H1 (cell line): Measurements from ENCODE around the gene RNF224. TPM values are rescaled to one million over a fixed set of nuclear protein-coding genes. Genes with fewer than 3 reads are reported as not detected.

Experiments used
- BACH1 ChIP-seq: IDR thresholded peaks from 2 replicates; pipeline ENCODE4 v1.6.1; 2012; ENCODE audit warnings: low read length, improper control_type of control experiment
- CBX8 ChIP-seq: fragments of 300-800, 300-1000 bp; sonication (generic); IDR thresholded peaks from 2 replicates; pipeline ENCODE4 v1.7.1; 2016; ENCODE audit warnings: low read depth, low read length, borderline replicate concordance
- HDAC2 ChIP-seq, 2 experiments: fragments of 300-600 bp in 1 of 2; sonication (generic) in 1 of 2; IDR thresholded peaks; 2 replicates each; pipeline ENCODE4 v1.6.1; 2011 to 2012; ENCODE audit warnings: low read depth in 2 of 2, low read length in 2 of 2, mild to moderate bottlenecking in 2 of 2, moderate library complexity in 2 of 2, borderline replicate concordance in 1 of 2, inconsistent platforms in 1 of 2
- MAFK ChIP-seq: IDR thresholded peaks from 2 replicates; pipeline ENCODE4 v1.6.1; 2012; ENCODE audit warnings: low read depth, mild to moderate bottlenecking, improper control_type of control experiment, low read length
- PHF8 ChIP-seq: fragments of 200-600 bp; sonication (generic); conservative IDR thresholded peaks from 2 replicates; pipeline ENCODE4 v1.7.1; 2012; ENCODE audit warnings: low read depth, mild to moderate bottlenecking, inconsistent platforms, low read length, moderate library complexity
- RAD21 ChIP-seq, 2 experiments: IDR thresholded peaks in 1 of 2; conservative IDR thresholded peaks in 1 of 2; 2 replicates each; pipeline ENCODE4 v1.6.1; 2011; ENCODE audit warnings: low read depth in 2 of 2, low read length in 2 of 2, improper control_type of control experiment in 1 of 2, inconsistent platforms in 1 of 2, mild to moderate bottlenecking in 1 of 2, moderate library complexity in 1 of 2
- SIN3A ChIP-seq, 2 experiments: IDR thresholded peaks in 1 of 2; conservative IDR thresholded peaks in 1 of 2; 2 replicates each; pipeline ENCODE4 v1.6.1; 2011 to 2012; ENCODE audit warnings: low read length in 2 of 2, improper control_type of control experiment in 1 of 2, low read depth in 1 of 2, mild to moderate bottlenecking in 1 of 2
- SP1 ChIP-seq: IDR thresholded peaks from 2 replicates; pipeline ENCODE4 v1.6.1; 2011; ENCODE audit warnings: low read depth, low read length
- polyA plus RNA-seq, 7 experiments: library from polyadenylated mRNA; depleted of rRNA in 3 of 7; stranded (reverse) in 5 of 7; unstranded in 2 of 7; fragments of >200 nt in 5 of 7; fragments of 200-250 nt in 2 of 7; gene quantifications; 1 replicate in 5 of 7; 2 replicates in 1 of 7; 4 replicates in 1 of 7; pipeline versions ENCODE4 v1.2.1 to v1.2.3, GENCODE V29; 2011 to 2013; ENCODE audit warnings: missing spikeins in 2 of 7, mixed read lengths in 2 of 7
- total RNA-seq: library from RNA; stranded (reverse); fragmentation: NEBNext Ultra II Directional; extraction: Animal tissue kit (Norgen Biotek cat#: 25700); gene quantifications from 2 replicates; pipeline ENCODE4 v1.2.1, GENCODE V29; 2021
- TF ChIP-seq, protein P1 (sequence below): fragments of 300-600 bp; sonication (generic); IDR thresholded peaks from 2 replicates; pipeline ENCODE4 v1.7.1; 2012; ENCODE audit warnings: low read length, moderate library complexity, mild to moderate bottlenecking, inconsistent platforms; ENCODE audit not compliant: insufficient replicate concordance

RNF224 gene
- total and polyA plus RNA-seq, 2 of the 8 experiments (the other 6 are each of a cell fraction or from before 2014, with no cell fraction given) = 0.24 TPM; not detected in 1

- TF ChIP-seq, protein P1, sequence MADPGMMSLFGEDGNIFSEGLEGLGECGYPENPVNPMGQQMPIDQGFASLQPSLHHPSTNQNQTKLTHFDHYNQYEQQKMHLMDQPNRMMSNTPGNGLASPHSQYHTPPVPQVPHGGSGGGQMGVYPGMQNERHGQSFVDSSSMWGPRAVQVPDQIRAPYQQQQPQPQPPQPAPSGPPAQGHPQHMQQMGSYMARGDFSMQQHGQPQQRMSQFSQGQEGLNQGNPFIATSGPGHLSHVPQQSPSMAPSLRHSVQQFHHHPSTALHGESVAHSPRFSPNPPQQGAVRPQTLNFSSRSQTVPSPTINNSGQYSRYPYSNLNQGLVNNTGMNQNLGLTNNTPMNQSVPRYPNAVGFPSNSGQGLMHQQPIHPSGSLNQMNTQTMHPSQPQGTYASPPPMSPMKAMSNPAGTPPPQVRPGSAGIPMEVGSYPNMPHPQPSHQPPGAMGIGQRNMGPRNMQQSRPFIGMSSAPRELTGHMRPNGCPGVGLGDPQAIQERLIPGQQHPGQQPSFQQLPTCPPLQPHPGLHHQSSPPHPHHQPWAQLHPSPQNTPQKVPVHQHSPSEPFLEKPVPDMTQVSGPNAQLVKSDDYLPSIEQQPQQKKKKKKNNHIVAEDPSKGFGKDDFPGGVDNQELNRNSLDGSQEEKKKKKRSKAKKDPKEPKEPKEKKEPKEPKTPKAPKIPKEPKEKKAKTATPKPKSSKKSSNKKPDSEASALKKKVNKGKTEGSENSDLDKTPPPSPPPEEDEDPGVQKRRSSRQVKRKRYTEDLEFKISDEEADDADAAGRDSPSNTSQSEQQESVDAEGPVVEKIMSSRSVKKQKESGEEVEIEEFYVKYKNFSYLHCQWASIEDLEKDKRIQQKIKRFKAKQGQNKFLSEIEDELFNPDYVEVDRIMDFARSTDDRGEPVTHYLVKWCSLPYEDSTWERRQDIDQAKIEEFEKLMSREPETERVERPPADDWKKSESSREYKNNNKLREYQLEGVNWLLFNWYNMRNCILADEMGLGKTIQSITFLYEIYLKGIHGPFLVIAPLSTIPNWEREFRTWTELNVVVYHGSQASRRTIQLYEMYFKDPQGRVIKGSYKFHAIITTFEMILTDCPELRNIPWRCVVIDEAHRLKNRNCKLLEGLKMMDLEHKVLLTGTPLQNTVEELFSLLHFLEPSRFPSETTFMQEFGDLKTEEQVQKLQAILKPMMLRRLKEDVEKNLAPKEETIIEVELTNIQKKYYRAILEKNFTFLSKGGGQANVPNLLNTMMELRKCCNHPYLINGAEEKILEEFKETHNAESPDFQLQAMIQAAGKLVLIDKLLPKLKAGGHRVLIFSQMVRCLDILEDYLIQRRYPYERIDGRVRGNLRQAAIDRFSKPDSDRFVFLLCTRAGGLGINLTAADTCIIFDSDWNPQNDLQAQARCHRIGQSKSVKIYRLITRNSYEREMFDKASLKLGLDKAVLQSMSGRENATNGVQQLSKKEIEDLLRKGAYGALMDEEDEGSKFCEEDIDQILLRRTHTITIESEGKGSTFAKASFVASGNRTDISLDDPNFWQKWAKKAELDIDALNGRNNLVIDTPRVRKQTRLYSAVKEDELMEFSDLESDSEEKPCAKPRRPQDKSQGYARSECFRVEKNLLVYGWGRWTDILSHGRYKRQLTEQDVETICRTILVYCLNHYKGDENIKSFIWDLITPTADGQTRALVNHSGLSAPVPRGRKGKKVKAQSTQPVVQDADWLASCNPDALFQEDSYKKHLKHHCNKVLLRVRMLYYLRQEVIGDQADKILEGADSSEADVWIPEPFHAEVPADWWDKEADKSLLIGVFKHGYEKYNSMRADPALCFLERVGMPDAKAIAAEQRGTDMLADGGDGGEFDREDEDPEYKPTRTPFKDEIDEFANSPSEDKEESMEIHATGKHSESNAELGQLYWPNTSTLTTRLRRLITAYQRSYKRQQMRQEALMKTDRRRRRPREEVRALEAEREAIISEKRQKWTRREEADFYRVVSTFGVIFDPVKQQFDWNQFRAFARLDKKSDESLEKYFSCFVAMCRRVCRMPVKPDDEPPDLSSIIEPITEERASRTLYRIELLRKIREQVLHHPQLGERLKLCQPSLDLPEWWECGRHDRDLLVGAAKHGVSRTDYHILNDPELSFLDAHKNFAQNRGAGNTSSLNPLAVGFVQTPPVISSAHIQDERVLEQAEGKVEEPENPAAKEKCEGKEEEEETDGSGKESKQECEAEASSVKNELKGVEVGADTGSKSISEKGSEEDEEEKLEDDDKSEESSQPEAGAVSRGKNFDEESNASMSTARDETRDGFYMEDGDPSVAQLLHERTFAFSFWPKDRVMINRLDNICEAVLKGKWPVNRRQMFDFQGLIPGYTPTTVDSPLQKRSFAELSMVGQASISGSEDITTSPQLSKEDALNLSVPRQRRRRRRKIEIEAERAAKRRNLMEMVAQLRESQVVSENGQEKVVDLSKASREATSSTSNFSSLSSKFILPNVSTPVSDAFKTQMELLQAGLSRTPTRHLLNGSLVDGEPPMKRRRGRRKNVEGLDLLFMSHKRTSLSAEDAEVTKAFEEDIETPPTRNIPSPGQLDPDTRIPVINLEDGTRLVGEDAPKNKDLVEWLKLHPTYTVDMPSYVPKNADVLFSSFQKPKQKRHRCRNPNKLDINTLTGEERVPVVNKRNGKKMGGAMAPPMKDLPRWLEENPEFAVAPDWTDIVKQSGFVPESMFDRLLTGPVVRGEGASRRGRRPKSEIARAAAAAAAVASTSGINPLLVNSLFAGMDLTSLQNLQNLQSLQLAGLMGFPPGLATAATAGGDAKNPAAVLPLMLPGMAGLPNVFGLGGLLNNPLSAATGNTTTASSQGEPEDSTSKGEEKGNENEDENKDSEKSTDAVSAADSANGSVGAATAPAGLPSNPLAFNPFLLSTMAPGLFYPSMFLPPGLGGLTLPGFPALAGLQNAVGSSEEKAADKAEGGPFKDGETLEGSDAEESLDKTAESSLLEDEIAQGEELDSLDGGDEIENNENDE = no peak
- no peak for TF ChIP-seq SIN3A (conservative IDR thresholded peaks at IDR 0.05 in 1 of 2, IDR thresholded peaks at IDR 0.05 in 1 of 2; ENCODE audit: low read depth in 1 of 2, low read length in 2 of 2)
- TF ChIP-seq BACH1 = no peak
- TF ChIP-seq PHF8 = no peak
- TF ChIP-seq RAD21 (IDR thresholded peaks at IDR 0.05 in 1 of 2, conservative IDR thresholded peaks at IDR 0.05 in 1 of 2; ENCODE audit: low read depth in 2 of 2, low read length in 2 of 2) = no peak
- TF ChIP-seq HDAC2 (IDR thresholded peaks at IDR 0.05; ENCODE audit: borderline replicate concordance in 1 of 2, low read depth in 2 of 2, low read length in 2 of 2) = no peak
- no peak for TF ChIP-seq MAFK
- TF ChIP-seq CBX8 = no peak
- no peak for TF ChIP-seq SP1
- TF ChIP-seq, all 59 proteins: peak for 0
Observed at GRCh38 chr9:137251490-137252268, 24.4 kb downstream of the RNF224 start (continued).
